ENCODE data around the gene ACTN1. TPM values are rescaled to one million over a fixed set of nuclear protein-coding genes. Genes with fewer than 3 reads are reported as not detected.

The ACTN1 gene
- total RNA-seq, 1 donor from 2014 or later: 77.1 TPM

DNA sequence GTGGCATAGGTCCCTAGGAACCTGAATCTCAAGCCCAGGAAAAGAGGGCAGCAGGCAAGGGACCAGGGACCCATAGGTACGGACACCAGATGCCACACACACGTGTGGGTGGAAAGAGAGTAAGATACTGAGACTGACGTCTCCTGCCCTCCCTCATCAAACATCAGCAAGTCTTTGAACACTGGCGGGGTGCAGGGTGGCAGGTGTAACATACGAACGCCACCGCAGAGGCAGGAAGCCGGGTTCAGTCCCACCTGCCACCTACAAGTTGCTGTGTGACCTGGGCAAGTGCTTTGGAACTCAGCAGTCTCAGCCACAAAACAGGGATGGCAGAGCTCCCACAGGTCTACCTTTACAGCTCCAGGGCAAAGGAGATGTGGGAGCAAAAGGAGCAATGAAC lies 11.1 kb downstream of the ACTN1 start:
- Mint-ChIP-seq H3K9me3 (no peaks in the 10 kb centered on the region), H3K4me3 (no peak overlapping the region), H3K36me3 (ENCODE audit: low read depth) (no peaks in the 10 kb centered on the region), H3K27ac (ENCODE audit: unreplicated experiment) (peak overlapping the region; percentile 47), H3K27me3 (ENCODE audit: low read depth) (no peaks in the 10 kb centered on the region), H3K4me1 (peaks cover 39% of the 10 kb centered on the region)
- DNase-seq (ENCODE audit: low read depth, low spot score): no peak
- TF ChIP-seq, protein P1, sequence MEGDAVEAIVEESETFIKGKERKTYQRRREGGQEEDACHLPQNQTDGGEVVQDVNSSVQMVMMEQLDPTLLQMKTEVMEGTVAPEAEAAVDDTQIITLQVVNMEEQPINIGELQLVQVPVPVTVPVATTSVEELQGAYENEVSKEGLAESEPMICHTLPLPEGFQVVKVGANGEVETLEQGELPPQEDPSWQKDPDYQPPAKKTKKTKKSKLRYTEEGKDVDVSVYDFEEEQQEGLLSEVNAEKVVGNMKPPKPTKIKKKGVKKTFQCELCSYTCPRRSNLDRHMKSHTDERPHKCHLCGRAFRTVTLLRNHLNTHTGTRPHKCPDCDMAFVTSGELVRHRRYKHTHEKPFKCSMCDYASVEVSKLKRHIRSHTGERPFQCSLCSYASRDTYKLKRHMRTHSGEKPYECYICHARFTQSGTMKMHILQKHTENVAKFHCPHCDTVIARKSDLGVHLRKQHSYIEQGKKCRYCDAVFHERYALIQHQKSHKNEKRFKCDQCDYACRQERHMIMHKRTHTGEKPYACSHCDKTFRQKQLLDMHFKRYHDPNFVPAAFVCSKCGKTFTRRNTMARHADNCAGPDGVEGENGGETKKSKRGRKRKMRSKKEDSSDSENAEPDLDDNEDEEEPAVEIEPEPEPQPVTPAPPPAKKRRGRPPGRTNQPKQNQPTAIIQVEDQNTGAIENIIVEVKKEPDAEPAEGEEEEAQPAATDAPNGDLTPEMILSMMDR (conservative IDR thresholded peaks at IDR 0.05): no peak

DNA sequence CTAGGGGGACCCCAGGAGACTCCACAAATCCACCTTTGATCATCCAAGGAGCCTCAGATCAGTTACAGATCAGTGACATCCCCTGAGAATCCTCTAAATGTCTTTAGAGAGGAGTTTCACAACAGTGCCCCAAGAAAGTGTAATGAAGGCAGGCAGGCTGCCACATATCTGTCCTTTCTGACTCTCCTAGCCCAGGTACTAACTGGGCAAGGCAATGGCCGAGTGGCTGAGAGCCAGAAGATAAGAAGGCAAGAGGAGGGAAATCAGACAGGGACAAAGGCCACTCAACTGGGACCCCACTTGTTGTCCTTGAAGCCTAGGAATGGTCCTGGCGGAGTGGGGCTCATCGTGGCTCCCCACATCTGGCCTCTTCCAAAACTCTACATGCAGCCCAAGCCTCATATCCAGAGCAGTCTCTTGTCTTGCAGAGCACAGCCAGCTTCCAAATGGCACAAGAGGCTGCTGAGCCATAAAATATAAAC lies 11.6 kb downstream of the ACTN1 start:
- Mint-ChIP-seq H3K36me3 (ENCODE audit: low read depth) (no peaks in the 10 kb centered on the region), H3K9me3 (no peaks in the 10 kb centered on the region), H3K27me3 (ENCODE audit: low read depth) (no peaks in the 10 kb centered on the region), H3K4me3 (no peak overlapping the region), H3K27ac (ENCODE audit: unreplicated experiment) (peak overlapping the region; percentile 47), H3K4me1 (peaks cover 45% of the 10 kb centered on the region)
- DNase-seq (ENCODE audit: low read depth, low spot score): no peak
- TF ChIP-seq, protein P1 (conservative IDR thresholded peaks at IDR 0.05): no peak

DNA sequence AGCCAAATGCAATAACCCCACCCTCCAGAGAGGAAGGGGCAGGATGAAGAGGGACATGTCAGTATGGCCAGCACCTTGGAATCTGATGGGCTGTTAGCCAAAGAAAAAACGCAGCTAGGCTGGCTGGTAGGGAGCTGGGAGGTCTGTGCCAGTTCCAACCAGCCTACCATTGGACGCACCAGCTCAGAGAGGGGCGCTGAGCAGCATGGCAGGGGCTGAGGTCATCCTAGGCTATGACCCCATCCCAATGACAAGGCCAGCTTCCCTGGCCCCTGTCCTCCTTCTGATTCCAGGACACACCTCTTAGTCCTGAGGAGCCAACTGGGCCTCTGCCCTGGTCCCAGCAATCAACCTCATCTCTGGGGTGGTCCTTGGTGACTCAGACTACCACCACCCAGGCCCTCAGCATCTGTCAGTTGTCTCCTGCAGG lies 12.2 kb downstream of the ACTN1 start:
- TF ChIP-seq, protein P1 (conservative IDR thresholded peaks at IDR 0.05): no peak
- DNase-seq (ENCODE audit: low read depth, low spot score): no peak
- Mint-ChIP-seq H3K27me3 (ENCODE audit: low read depth) (no peaks in the 10 kb centered on the region), H3K9me3 (no peaks in the 10 kb centered on the region), H3K4me3 (no peak overlapping the region), H3K4me1 (peaks cover 49% of the 10 kb centered on the region), H3K36me3 (ENCODE audit: low read depth) (no peaks in the 10 kb centered on the region), H3K27ac (ENCODE audit: unreplicated experiment) (no peak overlapping the region)

DNA sequence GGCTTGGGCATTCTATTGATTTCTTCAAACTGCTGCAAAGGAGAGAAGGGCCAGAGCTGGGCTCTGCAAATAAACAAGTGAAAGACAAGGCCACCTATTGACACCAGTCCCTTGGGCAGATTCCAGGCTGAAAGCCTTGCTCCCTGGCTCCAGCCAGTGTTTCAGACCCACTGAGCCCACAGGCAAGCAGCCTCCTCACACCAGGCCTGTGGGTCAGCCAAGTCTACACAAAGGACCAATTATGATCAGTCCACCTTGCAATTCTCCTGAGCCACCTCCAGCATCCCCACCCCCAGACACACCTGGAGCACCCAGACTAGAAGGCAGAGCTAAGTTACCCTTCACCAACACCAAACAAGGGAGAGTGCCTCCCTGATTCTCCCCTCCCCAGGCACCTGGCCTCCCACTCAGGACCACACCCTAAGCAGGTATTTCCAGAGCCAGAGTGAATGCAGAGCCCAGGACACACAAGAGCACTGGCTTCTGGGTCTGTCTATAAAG lies 13.8 kb downstream of the ACTN1 start:
- Mint-ChIP-seq H3K36me3 (ENCODE audit: low read depth) (no peaks in the 10 kb centered on the region), H3K27me3 (ENCODE audit: low read depth) (no peaks in the 10 kb centered on the region), H3K4me3 (no peak overlapping the region), H3K4me1 (peaks cover 43% of the 10 kb centered on the region), H3K9me3 (no peaks in the 10 kb centered on the region), H3K27ac (ENCODE audit: unreplicated experiment) (no peak overlapping the region)
- TF ChIP-seq, protein P1 (conservative IDR thresholded peaks at IDR 0.05): no peak
- DNase-seq (ENCODE audit: low read depth, low spot score): no peak

DNA sequence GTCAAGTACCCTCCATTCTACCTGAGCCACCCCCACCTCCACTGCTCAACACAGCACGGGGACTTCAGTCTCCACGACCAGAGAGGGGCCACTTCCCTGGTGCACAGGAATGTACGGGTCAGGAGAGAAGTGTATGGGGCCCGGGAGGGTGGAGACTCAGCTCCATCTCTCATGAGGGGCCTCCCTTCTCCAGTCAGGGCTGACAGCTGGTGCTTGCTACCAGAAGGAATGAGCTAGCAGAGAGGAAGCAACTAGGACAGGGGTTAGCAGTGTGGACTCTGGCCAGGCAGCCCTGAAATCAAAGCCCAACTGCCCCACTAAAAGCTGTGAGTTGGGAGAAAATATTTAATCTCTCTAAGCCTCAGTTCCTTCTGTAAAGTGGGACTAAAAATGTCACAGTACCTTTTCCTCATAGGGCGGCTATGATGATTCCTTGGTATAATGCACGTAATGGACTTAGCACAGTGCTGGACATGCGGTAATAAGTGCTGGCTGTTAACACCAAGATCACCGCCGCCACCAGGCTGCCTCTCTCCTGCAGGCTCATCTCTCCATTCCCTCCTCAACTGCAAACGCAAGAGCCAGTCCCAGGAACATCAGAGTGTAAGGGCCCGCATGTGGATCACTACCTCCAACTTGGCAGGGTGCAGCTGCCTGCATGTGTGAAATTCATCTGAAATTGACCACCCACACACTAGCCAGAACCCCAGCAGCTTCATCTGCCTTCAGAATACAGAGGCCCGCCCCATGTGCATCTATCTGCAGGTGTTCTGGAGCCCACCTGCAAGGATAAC lies 14.6 kb downstream of the ACTN1 start:
- no peak overlapping the region for H3K27ac Mint-ChIP-seq (ENCODE audit: unreplicated experiment)
- H3K4me3 Mint-ChIP-seq: no peak overlapping the region
- TF ChIP-seq, protein P1 (conservative IDR thresholded peaks at IDR 0.05): no peak
- H3K36me3 Mint-ChIP-seq (ENCODE audit: low read depth): no peaks in the 10 kb centered on the region
- no peaks in the 10 kb centered on the region for H3K27me3 Mint-ChIP-seq (ENCODE audit: low read depth)
- H3K9me3 Mint-ChIP-seq: no peaks in the 10 kb centered on the region
- H3K4me1 Mint-ChIP-seq: peaks cover 35% of the 10 kb centered on the region
- no peak for DNase-seq (ENCODE audit: low read depth, low spot score)
